ENCODE measurements around the gene PKLR. TPM values are rescaled to one million over a fixed set of nuclear protein-coding genes. Genes with fewer than 3 reads are reported as not detected.

The PKLR gene
- total RNA-seq, 1 donor from 2014 or later, result not detected

DNA sequence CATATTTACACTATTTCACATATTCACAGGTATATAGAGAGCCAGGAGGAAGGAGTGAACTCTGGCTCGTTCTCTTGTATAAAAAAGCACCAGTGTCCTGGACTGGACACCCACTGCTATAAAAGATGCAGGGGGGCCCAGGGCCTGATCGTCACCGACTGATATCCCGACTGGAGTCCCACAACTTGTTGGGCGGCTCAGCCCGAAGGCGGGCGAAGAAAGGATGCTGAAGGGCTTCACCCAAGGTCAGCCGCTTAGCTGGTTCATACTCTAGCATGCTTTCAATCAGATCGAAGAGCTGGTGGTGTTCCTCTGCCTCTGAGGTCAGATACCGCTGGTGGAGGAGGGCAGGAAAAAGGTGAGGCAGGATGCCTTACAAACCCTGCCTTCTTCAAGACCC lies 38.2 kb downstream of the PKLR start:
- Histone ChIP-seq H3K36me3 (peaks cover 41 to 67% of the 10 kb centered on the region in 2 donors), H3K27me3 (no peaks in the 10 kb centered on the region), H3K4me3 (peak overlapping the region in 1 of 2 donors; percentile 69), H3K27ac (no peak overlapping the region), H3K9me3 (no peaks in the 10 kb centered on the region), H3K4me1 (peaks cover 7 to 13% of the 10 kb centered on the region in 2 donors)
- DNase-seq (ENCODE audit: low spot score in 2 of 2), result no peak
- intact Hi-C loops (cut with DNase I), result no loop called here
- TF ChIP-seq, protein P1, sequence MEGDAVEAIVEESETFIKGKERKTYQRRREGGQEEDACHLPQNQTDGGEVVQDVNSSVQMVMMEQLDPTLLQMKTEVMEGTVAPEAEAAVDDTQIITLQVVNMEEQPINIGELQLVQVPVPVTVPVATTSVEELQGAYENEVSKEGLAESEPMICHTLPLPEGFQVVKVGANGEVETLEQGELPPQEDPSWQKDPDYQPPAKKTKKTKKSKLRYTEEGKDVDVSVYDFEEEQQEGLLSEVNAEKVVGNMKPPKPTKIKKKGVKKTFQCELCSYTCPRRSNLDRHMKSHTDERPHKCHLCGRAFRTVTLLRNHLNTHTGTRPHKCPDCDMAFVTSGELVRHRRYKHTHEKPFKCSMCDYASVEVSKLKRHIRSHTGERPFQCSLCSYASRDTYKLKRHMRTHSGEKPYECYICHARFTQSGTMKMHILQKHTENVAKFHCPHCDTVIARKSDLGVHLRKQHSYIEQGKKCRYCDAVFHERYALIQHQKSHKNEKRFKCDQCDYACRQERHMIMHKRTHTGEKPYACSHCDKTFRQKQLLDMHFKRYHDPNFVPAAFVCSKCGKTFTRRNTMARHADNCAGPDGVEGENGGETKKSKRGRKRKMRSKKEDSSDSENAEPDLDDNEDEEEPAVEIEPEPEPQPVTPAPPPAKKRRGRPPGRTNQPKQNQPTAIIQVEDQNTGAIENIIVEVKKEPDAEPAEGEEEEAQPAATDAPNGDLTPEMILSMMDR (IDR thresholded peaks at IDR 0.05), result no peak

DNA sequence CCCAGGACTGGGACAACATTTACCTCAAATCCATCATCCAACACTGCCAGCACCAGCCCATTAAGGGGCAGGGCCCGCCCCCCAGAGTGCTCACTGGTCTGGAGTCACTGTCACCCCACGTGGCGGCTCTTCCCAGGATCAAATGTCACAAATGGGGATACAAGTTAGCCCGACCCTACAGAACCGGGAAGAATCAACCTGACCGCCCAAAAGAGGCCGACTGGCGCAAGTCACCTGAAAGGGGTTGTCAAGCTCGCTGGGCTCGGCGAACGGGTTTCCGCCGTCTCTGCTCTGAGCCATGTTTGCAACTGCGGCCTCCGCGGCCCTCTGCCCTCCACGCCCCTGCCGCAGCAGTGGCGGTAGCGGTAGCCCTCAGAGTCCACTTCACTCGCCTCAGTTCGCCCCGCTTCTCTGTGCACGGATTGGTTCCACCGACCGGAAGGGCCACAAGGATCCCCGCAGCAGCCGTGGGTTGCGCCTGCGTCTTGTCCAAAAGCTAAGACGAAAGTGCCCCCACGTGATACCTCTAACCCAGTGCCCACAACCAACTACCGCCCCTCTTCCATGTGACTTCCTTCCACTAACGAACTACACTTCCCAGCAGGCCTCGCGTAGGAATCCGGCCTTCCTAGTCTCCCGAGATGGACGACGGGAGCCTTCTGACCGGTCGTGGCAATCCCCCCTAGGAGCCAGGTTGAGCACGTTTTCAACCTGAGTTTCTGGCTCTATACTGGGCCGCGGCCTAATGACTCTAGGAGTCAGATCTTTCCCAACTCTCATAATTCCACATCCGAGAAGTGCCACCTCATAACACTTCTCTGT lies 39.2 kb downstream of the PKLR start, which contains the start of gene SCAMP3:
Gene SCAMP3, minus strand, starts transcription at position 509 of the 822 bp plus-strand sequence. Its CDS starts 209 bp downstream, at position 300.
- intact Hi-C loops (cut with DNase I), result loop anchor here (1.0 kb wide), 1 partner anchor 11 kb away; the partner anchor contains the start of gene CLK2
- H3K9me3 ChIP-seq, result no peaks in the 10 kb centered on the region
- TF ChIP-seq, protein P1 (IDR thresholded peaks at IDR 0.05), result no peak
- H3K4me3 ChIP-seq, result peak within 1 kb of the TSS; percentile 58 to 69
- H3K36me3 ChIP-seq, result peaks cover 37 to 62% of the 10 kb centered on the region in 2 donors
- peak within 1 kb of the TSS; percentile 79 to 82 for H3K27ac ChIP-seq
- peak; percentile 88 to 98 for DNase-seq (ENCODE audit: low spot score in 2 of 2)
- H3K27me3 ChIP-seq, result no peaks in the 10 kb centered on the region
- H3K4me1 ChIP-seq, result peaks cover 7 to 13% of the 10 kb centered on the region in 2 donors

DNA sequence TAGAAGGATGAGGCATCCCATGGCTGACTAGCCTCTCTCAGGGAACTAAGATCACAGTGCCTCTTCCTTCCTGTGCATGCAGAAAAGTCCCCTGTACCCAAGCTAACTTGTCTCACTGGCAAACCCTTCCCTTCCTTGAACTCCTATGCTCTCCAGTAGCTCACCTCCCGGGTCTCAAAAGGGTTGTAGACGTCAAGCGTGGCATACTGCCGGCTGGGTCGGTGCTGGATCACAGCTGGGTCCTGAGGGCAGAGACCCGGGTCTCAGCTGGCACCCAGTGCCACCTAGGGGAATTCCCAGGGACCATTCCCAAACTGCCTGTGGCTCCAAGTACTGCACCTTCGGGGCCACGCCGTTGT lies 39.8 kb downstream of the PKLR start:
- H3K27ac ChIP-seq, result peak overlapping the region; percentile 79 to 82
- H3K9me3 ChIP-seq, result no peaks in the 10 kb centered on the region
- TF ChIP-seq, protein P1 (IDR thresholded peaks at IDR 0.05), result no peak
- peaks cover 32 to 57% of the 10 kb centered on the region in 2 donors for H3K36me3 ChIP-seq
- H3K4me1 ChIP-seq, result peaks cover 7 to 13% of the 10 kb centered on the region in 2 donors
- peak overlapping the region; percentile 58 to 69 for H3K4me3 ChIP-seq
- no peak for DNase-seq (ENCODE audit: low spot score in 2 of 2)
- intact Hi-C loops (cut with DNase I), result no loop called here
- no peaks in the 10 kb centered on the region for H3K27me3 ChIP-seq

DNA sequence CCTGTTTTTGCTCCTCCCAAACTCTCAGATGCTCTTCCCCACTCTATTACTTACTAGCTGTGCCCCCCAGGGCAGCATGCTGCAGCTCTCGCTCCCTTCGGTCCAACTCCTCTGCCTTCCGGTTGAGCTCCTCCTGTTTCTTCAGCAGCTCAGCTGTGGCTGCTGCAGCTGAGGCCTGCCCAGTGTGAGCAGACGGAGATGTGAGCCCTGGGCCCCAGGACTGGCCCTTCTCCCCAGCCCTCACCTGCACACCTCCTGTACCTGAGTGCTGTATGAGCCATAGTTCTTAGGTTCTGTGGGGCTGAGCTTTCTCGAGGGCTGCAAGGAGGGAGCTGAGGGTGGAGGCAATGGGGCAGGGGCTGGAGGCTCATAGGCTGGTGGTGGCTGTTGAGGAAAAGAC lies 41.0 kb downstream of the PKLR start:
- no peak for DNase-seq (ENCODE audit: low spot score in 2 of 2)
- no peak overlapping the region for H3K27ac ChIP-seq
- no peak overlapping the region for H3K4me3 ChIP-seq
- intact Hi-C loops (cut with DNase I), result no loop called here
- TF ChIP-seq, protein P1 (IDR thresholded peaks at IDR 0.05), result no peak
- H3K4me1 ChIP-seq, result peaks cover 7 to 20% of the 10 kb centered on the region in 2 donors
- no peaks in the 10 kb centered on the region for H3K9me3 ChIP-seq
- H3K27me3 ChIP-seq, result no peaks in the 10 kb centered on the region
- H3K36me3 ChIP-seq, result peaks cover 21 to 46% of the 10 kb centered on the region in 2 donors

DNA sequence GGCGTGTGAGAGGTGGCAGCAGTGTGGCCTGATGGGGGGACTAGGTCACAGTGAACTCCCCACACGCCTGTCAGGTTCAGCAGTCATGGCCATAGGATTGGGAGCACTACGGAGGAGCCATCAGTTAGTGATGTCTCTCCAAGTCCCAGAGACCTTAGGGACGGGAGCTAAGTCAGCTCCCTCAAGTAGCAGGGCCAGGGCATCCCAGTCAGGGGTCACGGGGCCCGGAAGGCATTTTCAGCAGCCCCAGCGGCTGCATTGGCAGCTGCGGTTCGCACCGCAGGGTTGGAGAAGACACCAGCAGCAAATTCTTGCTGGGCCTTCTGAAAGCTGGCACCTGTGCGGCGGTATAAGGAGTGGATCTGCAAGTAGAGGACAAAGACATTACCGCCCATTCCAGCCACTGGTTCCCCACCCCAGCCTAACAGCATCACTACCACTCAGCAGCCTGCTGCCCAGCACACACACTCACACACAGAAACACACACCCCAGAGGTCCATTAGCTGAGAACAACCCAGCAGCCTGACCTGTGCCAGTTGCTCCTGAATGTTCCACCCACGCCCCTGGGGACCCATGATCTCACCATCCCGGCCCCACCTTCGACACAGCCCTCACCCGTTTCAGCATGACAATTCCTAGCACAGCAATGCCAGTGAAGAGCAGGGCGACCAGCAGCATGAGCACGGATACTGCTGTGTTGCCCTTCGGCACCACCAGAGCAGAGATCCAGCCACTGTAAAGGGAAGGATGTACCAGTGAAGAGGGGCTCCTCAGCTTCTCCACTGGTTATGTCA lies 45.0 kb downstream of the PKLR start:
- peak overlapping the region; percentile 97 to 98 for H3K27ac ChIP-seq
- H3K9me3 ChIP-seq, result no peaks in the 10 kb centered on the region
- intact Hi-C loops (cut with DNase I), result loop anchor here (5.0 kb wide), 1 partner anchor 121 kb away; no protein-coding TSS in a partner anchor
- peaks cover 6 to 22% of the 10 kb centered on the region in 2 donors for H3K36me3 ChIP-seq
- no peak for DNase-seq (ENCODE audit: low spot score in 2 of 2)
- peaks cover 15 to 23% of the 10 kb centered on the region in 2 donors for H3K4me1 ChIP-seq
- no peaks in the 10 kb centered on the region for H3K27me3 ChIP-seq
- TF ChIP-seq, protein P1 (IDR thresholded peaks at IDR 0.05), result no peak
- peak overlapping the region; percentile 82 to 83 for H3K4me3 ChIP-seq
